Ureter (tissue), 1 donor: ENCODE data around the gene TMEM179B. TPM values are rescaled to one million over a fixed set of nuclear protein-coding genes. Genes with fewer than 3 reads are reported as not detected.
"Not testable (repeated sequence)": the region's sequence is repeated elsewhere in the genome, so short reads cannot be mapped to it uniquely, and the experiment has no call there.

Experiments used
- DNase-seq: peaks from one replicate; pipeline ENCODE4 v3.0.0-alpha.2; 2020; ENCODE audit warnings: low spot score
- total RNA-seq: library from RNA; stranded (reverse); gene quantifications from one replicate; pipeline ENCODE4 v1.2.4, GENCODE V29; 2023
- donor health status: DM: yes; HTN: yes; CAD: no.

TMEM179B gene
- total RNA-seq = 63.9 TPM

GRCh38 chr11:62787005-62787759, at the start of gene TMEM179B:
TMEM179B (plus strand) TSS chr11:62787402; CDS start chr11:62787432, 30 bp downstream.
- DNase-seq = peak; percentile 99

- no peak for DNase-seq
Observed at GRCh38 chr11:62747475-62748160, 39.6 kb upstream of the TMEM179B start.

- DNase-seq = not testable (repeated sequence)
Observed at GRCh38 chr11:62749931-62750330, 37.3 kb upstream of the TMEM179B start.

- no peak for DNase-seq
Observed at GRCh38 chr11:62752177-62752785, 34.9 kb upstream of the TMEM179B start.

GRCh38 chr11:62752994-62753735, 34.0 kb upstream of the TMEM179B start:
- DNase-seq = no peak

GRCh38 chr11:62753736-62754603, 33.2 kb upstream of the TMEM179B start, which contains the start of gene ZBTB3:
ZBTB3 (minus strand) TSS chr11:62754160; CDS start chr11:62753664, 496 bp downstream.
- peak; percentile 98 for DNase-seq

- no peak for DNase-seq
Observed at GRCh38 chr11:62755086-62755615, 32.1 kb upstream of the TMEM179B start.

GRCh38 chr11:62757846-62758788, 29.1 kb upstream of the TMEM179B start:
- no peak for DNase-seq

GRCh38 chr11:62760867-62761227, 26.4 kb upstream of the TMEM179B start:
- not testable (repeated sequence) for DNase-seq

- no peak for DNase-seq
Observed at GRCh38 chr11:62770778-62771143, 16.4 kb upstream of the TMEM179B start.

GRCh38 chr11:62771144-62772021, 15.8 kb upstream of the TMEM179B start, which contains the start of gene TAF6L:
TAF6L (plus strand) TSS chr11:62771396; CDS start chr11:62775784, 4,388 bp downstream.
- peak; percentile 98 for DNase-seq

- DNase-seq = no peak
Observed at GRCh38 chr11:62774407-62774806, 12.8 kb upstream of the TMEM179B start.

- DNase-seq = no peak
Observed at GRCh38 chr11:62775646-62776045, 11.6 kb upstream of the TMEM179B start.

- DNase-seq = no peak
Observed at GRCh38 chr11:62777389-62777788, 9.8 kb upstream of the TMEM179B start.

- DNase-seq = no peak
Observed at GRCh38 chr11:62778441-62778840, 8.8 kb upstream of the TMEM179B start.

GRCh38 chr11:62782753-62783152, 4.4 kb upstream of the TMEM179B start:
- no peak for DNase-seq

- peak; percentile 91 for DNase-seq
Observed at GRCh38 chr11:62786318-62787004, 741 bp upstream of the TMEM179B start.

GRCh38 chr11:62788991-62789390, 1.8 kb downstream of the TMEM179B start:
- DNase-seq = no peak
